ENCODE data around the gene SMC4.
"Not testable (repeated sequence)": the region's sequence is repeated elsewhere in the genome, so short reads cannot be mapped to it uniquely, and the experiment has no call there.

SMC4 gene

GRCh38 chr3:160446522-160447056 is 47.1 kb downstream of the SMC4 start:
- no peak for TF ChIP-seq CTCF (IDR thresholded peaks at IDR 0.05; ENCODE audit: low read depth, low read length)
- DNase-seq (ENCODE audit: extremely low read depth, low read depth): no peak

GRCh38 chr3:160447544-160447943 is 48.1 kb downstream of the SMC4 start:
- no peak for DNase-seq (ENCODE audit: extremely low read depth, low read depth)
- no peak for TF ChIP-seq CTCF (IDR thresholded peaks at IDR 0.05; ENCODE audit: low read depth, low read length)

GRCh38 chr3:160448845-160449635 is 49.6 kb downstream of the SMC4 start:
- peak; percentile 19 for DNase-seq (ENCODE audit: extremely low read depth, low read depth)
- no peak for TF ChIP-seq CTCF (IDR thresholded peaks at IDR 0.05; ENCODE audit: low read depth, low read length)

- peak; percentile 91 for DNase-seq (ENCODE audit: extremely low read depth, low read depth)
- peak; percentile 4 for TF ChIP-seq CTCF (IDR thresholded peaks at IDR 0.05; ENCODE audit: low read depth, low read length)
These were observed 50.5 kb downstream of the SMC4 start, which contains the start of gene TRIM59 for GRCh38 chr3:160449636-160450598. TRIM59 (minus strand) TSS chr3:160449786; CDS start chr3:160439183, 10,603 bp downstream.

GRCh38 chr3:160450846-160451245 is 51.4 kb downstream of the SMC4 start:
- no peak; the same call in 1 of the 2 replicates for TF ChIP-seq CTCF (IDR thresholded peaks at IDR 0.05; ENCODE audit: low read depth, low read length)
- peak; percentile 60 for DNase-seq (ENCODE audit: extremely low read depth, low read depth)

- no peak for TF ChIP-seq CTCF (IDR thresholded peaks at IDR 0.05; ENCODE audit: low read depth, low read length)
- no peak for DNase-seq (ENCODE audit: extremely low read depth, low read depth)
These were observed 52.2 kb downstream of the SMC4 start for GRCh38 chr3:160451602-160452001.

GRCh38 chr3:160452251-160452650 is 52.8 kb downstream of the SMC4 start:
- DNase-seq (ENCODE audit: extremely low read depth, low read depth): not testable (repeated sequence)
